ENCODE measurements around the gene OSGEP.

DNA sequence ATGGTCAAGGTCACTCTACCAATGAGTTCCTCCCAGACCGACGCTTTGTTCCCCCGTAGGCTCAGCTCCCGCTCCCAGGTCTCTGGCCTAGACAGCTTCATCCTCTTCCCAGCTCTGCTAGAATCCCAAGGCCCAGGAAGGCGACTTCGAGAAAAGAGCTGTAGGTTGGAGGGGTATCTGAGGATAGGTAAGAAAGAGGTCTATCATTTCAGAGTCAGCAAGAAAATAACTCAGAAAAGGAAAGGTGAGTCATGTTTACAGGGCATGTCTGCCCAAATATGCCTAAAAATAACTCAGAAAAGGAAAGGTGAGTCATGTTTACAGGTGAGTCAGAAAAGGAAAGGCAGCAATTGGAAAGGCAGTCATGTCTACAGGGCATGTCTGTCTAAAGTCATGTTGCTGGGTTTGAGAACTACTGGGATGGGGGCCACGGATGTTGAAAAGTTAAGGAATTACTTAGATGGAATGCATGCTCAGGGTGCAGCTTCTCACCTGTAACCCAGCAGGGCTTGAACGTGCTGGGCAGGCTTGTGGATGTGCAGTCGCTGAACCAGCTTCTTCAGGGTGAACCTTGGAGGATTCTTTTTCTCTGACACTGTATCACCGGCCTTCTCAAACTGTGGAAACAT is 53.5 kb downstream of the OSGEP start:
- TF ChIP-seq, protein P1, sequence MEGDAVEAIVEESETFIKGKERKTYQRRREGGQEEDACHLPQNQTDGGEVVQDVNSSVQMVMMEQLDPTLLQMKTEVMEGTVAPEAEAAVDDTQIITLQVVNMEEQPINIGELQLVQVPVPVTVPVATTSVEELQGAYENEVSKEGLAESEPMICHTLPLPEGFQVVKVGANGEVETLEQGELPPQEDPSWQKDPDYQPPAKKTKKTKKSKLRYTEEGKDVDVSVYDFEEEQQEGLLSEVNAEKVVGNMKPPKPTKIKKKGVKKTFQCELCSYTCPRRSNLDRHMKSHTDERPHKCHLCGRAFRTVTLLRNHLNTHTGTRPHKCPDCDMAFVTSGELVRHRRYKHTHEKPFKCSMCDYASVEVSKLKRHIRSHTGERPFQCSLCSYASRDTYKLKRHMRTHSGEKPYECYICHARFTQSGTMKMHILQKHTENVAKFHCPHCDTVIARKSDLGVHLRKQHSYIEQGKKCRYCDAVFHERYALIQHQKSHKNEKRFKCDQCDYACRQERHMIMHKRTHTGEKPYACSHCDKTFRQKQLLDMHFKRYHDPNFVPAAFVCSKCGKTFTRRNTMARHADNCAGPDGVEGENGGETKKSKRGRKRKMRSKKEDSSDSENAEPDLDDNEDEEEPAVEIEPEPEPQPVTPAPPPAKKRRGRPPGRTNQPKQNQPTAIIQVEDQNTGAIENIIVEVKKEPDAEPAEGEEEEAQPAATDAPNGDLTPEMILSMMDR (IDR thresholded peaks at IDR 0.05): no peak
- no peak for TF ChIP-seq POLR2A (IDR thresholded peaks at IDR 0.05)
